Left ventricle myocardium inferior (tissue), 1 donor: ENCODE results near the gene VCL. TPM values are rescaled to one million over a fixed set of nuclear protein-coding genes. Genes with fewer than 3 reads are reported as not detected.

Source experiments
- DNase-seq: peaks from one replicate; pipeline ENCODE4 v3.0.0-alpha.2; 2020
- H3K27ac ChIP-seq: fragments of 200-600 bp; replicated peaks from 2 replicates; pipeline ENCODE4 v1.8.0; 2021
- H3K27me3 ChIP-seq: fragments of 200-600 bp; 2 replicates; pipeline ENCODE4 v1.8.0; 2021; ENCODE audit warnings: low read depth
- H3K36me3 ChIP-seq: fragments of 200-600 bp; 2 replicates; pipeline ENCODE4 v1.8.0; 2021
- H3K4me1 ChIP-seq: fragments of 200-600 bp; 2 replicates; pipeline ENCODE4 v1.8.0; 2021
- H3K4me3 ChIP-seq: fragments of 200-600 bp; 2 replicates; pipeline ENCODE4 v1.8.0; 2021; ENCODE audit warnings: mild to moderate bottlenecking, moderate library complexity
- H3K9me3 ChIP-seq: fragments of 200-600 bp; replicated peaks from 2 replicates; pipeline ENCODE4 v1.8.0; 2021
- intact Hi-C: fragments of 100-400 bp; cut with micrococcal nuclease; formaldehyde crosslinking; loops from one replicate; pipeline ENCODE4 v1.11.0; 2022
- long read RNA-seq: library from polyadenylated mRNA; unstranded; transcript quantifications from one replicate; pipeline ENCODE4 v2.0.0, GENCODE V29; 2021
- total RNA-seq: library from RNA; stranded (reverse); fragmentation: NEBNext Ultra II Directional; extraction: Animal tissue kit (Norgen Biotek cat#: 25700); gene quantifications from one replicate; pipeline ENCODE4 v1.2.1, GENCODE V29; 2021
- TF ChIP-seq, protein P1 (sequence below): fragments of 200-600 bp; IDR thresholded peaks from 2 replicates; pipeline ENCODE4 v1.8.0; 2021; ENCODE audit warnings: antibody characterized with exemption, mild to moderate bottlenecking, borderline replicate concordance
- donor health status: DM: no; HTN: yes; CAD: no; lungs with severe emphysema.

Gene VCL
- 227 TPM for total RNA-seq
- long read RNA-seq, full-length matches to known transcripts: 221 of 396 reads
- long read RNA-seq, partial matches to known transcripts: 69 of 396 reads
- long read RNA-seq, other reads (novel, unspliced or antisense): 106 of 396 reads

DNA sequence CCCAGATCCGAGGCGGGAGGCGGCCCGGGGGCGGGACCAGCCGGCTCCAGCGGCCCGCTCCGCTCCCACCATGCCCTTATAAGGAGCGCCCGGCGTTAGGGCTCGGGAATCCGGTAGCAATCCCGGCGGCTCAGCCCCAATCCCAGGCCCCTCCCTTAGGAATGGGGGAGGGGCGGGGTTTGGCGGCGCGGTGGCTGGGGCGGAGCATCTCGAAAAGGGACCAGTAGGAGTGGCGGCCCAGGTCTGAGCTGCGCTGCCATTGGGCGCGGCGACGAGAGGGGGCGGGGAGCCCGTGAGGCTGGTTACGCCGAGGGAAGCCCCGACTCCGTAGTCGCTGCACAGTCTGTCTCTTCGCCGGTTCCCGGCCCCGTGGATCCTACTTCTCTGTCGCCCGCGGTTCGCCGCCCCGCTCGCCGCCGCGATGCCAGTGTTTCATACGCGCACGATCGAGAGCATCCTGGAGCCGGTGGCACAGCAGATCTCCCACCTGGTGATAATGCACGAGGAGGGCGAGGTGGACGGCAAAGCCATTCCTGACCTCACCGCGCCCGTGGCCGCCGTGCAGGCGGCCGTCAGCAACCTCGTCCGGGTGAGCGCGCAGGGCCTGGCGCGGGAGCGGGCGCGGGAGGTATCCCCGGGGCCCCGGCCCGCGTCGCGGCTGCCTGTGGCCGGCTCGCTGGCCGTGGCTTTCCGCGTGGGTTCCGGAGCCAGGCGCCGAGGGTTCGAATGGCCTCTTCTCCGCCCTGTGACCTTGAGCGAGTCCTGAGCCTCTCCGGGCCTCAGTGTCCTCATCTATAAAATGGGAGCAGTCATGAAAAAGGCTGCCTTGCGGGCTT is at the start of gene VCL:
VCL (plus strand) TSS at position 330 of the 836 bp plus-strand sequence; CDS start at position 422, 92 bp downstream.
- intact Hi-C loops: no loop called here
- H3K27ac ChIP-seq: peak within 1 kb of the TSS; percentile 95
- peak; percentile 99 for DNase-seq
- no peaks in the 10 kb centered on the region for H3K27me3 ChIP-seq
- TF ChIP-seq, protein P1, sequence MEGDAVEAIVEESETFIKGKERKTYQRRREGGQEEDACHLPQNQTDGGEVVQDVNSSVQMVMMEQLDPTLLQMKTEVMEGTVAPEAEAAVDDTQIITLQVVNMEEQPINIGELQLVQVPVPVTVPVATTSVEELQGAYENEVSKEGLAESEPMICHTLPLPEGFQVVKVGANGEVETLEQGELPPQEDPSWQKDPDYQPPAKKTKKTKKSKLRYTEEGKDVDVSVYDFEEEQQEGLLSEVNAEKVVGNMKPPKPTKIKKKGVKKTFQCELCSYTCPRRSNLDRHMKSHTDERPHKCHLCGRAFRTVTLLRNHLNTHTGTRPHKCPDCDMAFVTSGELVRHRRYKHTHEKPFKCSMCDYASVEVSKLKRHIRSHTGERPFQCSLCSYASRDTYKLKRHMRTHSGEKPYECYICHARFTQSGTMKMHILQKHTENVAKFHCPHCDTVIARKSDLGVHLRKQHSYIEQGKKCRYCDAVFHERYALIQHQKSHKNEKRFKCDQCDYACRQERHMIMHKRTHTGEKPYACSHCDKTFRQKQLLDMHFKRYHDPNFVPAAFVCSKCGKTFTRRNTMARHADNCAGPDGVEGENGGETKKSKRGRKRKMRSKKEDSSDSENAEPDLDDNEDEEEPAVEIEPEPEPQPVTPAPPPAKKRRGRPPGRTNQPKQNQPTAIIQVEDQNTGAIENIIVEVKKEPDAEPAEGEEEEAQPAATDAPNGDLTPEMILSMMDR: no peak
- no peaks in the 10 kb centered on the region for H3K36me3 ChIP-seq
- H3K4me3 ChIP-seq: peak within 1 kb of the TSS; percentile 99
- H3K9me3 ChIP-seq: no peaks in the 10 kb centered on the region
- peaks cover 55% of the 10 kb centered on the region for H3K4me1 ChIP-seq

GRCh38 chr10:73948947-73949633 is 48.8 kb upstream of the VCL start:
- H3K4me1 ChIP-seq: no peaks in the 10 kb centered on the region
- intact Hi-C loops: no loop called here
- H3K9me3 ChIP-seq: no peaks in the 10 kb centered on the region
- H3K27me3 ChIP-seq: no peaks in the 10 kb centered on the region
- TF ChIP-seq, protein P1: no peak
- H3K27ac ChIP-seq: no peak overlapping the region
- H3K36me3 ChIP-seq: no peaks in the 10 kb centered on the region
- no peak overlapping the region for H3K4me3 ChIP-seq
- DNase-seq: no peak

GRCh38 chr10:73950155-73950948 is 47.6 kb upstream of the VCL start:
- intact Hi-C loops: no loop called here
- no peak for DNase-seq
- no peaks in the 10 kb centered on the region for H3K36me3 ChIP-seq

GRCh38 chr10:73953665-73954064 is 44.3 kb upstream of the VCL start:
- Histone ChIP-seq H3K4me1 (peaks cover 16% of the 10 kb centered on the region), H3K27me3 (no peaks in the 10 kb centered on the region), H3K4me3 (no peak overlapping the region), H3K27ac (no peak overlapping the region), H3K9me3 (no peaks in the 10 kb centered on the region), H3K36me3 (no peaks in the 10 kb centered on the region)
- DNase-seq: no peak
- TF ChIP-seq, protein P1: no peak
- intact Hi-C loops: no loop called here

More at GRCh38 chr10:73950155-73950948, 47.6 kb upstream of the VCL start:
- TF ChIP-seq, protein P1: no peak
- H3K27ac ChIP-seq: peak overlapping the region; percentile 24
- H3K9me3 ChIP-seq: no peaks in the 10 kb centered on the region
- H3K4me3 ChIP-seq: no peak overlapping the region
- no peaks in the 10 kb centered on the region for H3K27me3 ChIP-seq
- H3K4me1 ChIP-seq: no peaks in the 10 kb centered on the region

- Histone ChIP-seq H3K27ac (no peak overlapping the region), H3K4me1 (peaks cover 16% of the 10 kb centered on the region), H3K9me3 (no peaks in the 10 kb centered on the region), H3K36me3 (no peaks in the 10 kb centered on the region), H3K27me3 (no peaks in the 10 kb centered on the region), H3K4me3 (no peak overlapping the region)
- no peak for DNase-seq
- TF ChIP-seq, protein P1: no peak
- intact Hi-C loops: no loop called here
Measured at GRCh38 chr10:73954737-73955136, 43.2 kb upstream of the VCL start.
